Body of pancreas (tissue), 4 donors: ENCODE results near the gene MTERF4.

ENCODE experiments used
- CTCF ChIP-seq, 7 experiments: fragments of 450-650 bp in 4 of 7; fragments of 200-600 bp in 3 of 7; sonication (generic) in 3 of 7; IDR thresholded peaks; one replicate each; pipeline ENCODE4 v1.5.1; 2016 to 2019; ENCODE audit warnings: antibody characterized with exemption in 7 of 7
- POLR2A ChIP-seq, 3 donors: fragments of 450-650 bp; IDR thresholded peaks; one replicate each; pipeline ENCODE4 v1.6.1; 2016; ENCODE audit warnings: antibody characterized with exemption in 3 of 3, mild to moderate bottlenecking in 2 of 3

- TF ChIP-seq POLR2A (IDR thresholded peaks at IDR 0.05), result no peak
- no peak for TF ChIP-seq CTCF (IDR thresholded peaks at IDR 0.05)
Observed at GRCh38 chr2:241050624-241051577, 51.2 kb downstream of the MTERF4 start.
